H1 (cell line): Measurements from ENCODE around the gene MRPL47. TPM values are rescaled to one million over a fixed set of nuclear protein-coding genes. Genes with fewer than 3 reads are reported as not detected.

Experiments used
- CTCF ChIA-PET: fragments of 300-600 bp; sonication (Branson Sonifier 250); formaldehyde crosslinking; loops from one replicate; lab custom pipeline; 2021; ENCODE audit not compliant: partially characterized antibody; lab: Charles Lee
- POLR2A ChIA-PET: fragments of 300-600 bp; sonication (Branson Sonifier 250); formaldehyde crosslinking; loops from one replicate; lab custom pipeline; 2021; ENCODE audit warnings: inconsistent platforms; ENCODE audit not compliant: partially characterized antibody; lab: Charles Lee
- DNase-seq, 2 experiments: peaks; one replicate each; pipeline versions ENCODE4 v3.0.0 to v3.0.0-alpha.2; 2010 to 2022; ENCODE audit warnings: low spot score in 2 of 2, low read depth in 1 of 2, mixed read lengths in 1 of 2
- FAIRE-seq: peaks from 2 replicates; lab custom pipeline; 2011; peaks lifted over from hg19 to GRCh38; lab: Jason Lieb, UNC
- H2AFZ ChIP-seq: 2 replicates; pipeline ENCODE4 v1.8.1; 2012; ENCODE audit warnings: low read length, inconsistent platforms
- H2AK5ac ChIP-seq: 2 replicates; pipeline ENCODE4 v1.6.1; 2013; ENCODE audit warnings: low read depth, low read length
- H2BK120ac ChIP-seq: replicated peaks from 2 replicates; pipeline ENCODE3; 2013; ENCODE audit warnings: low read depth, low read length, inconsistent platforms
- H2BK12ac ChIP-seq: 2 replicates; pipeline ENCODE4 v1.6.1; 2013; ENCODE audit warnings: low read depth, low read length
- H2BK15ac ChIP-seq: 2 replicates; pipeline ENCODE4 v1.6.1; 2013; ENCODE audit warnings: low read length
- H2BK20ac ChIP-seq: 2 replicates; pipeline ENCODE4 v1.6.1; 2013; ENCODE audit warnings: low read length
- H2BK5ac ChIP-seq: 2 replicates; pipeline ENCODE4 v1.6.1; 2013; ENCODE audit warnings: low read depth, low read length
- H3K14ac ChIP-seq: 2 replicates; pipeline ENCODE4 v1.6.1; 2013; ENCODE audit warnings: inconsistent platforms; ENCODE audit not compliant: insufficient read length
- H3K18ac ChIP-seq: 2 replicates; pipeline ENCODE4 v1.6.1; 2013; ENCODE audit warnings: low read length; ENCODE audit errors: extremely low read depth
- H3K23ac ChIP-seq: 2 replicates; pipeline ENCODE4 v1.6.1; 2013; ENCODE audit warnings: inconsistent platforms; ENCODE audit not compliant: insufficient read length
- H3K23me2 ChIP-seq: 2 replicates; pipeline ENCODE4 v1.6.1; 2013; ENCODE audit warnings: low read depth, low read length
- H3K27ac ChIP-seq: 2 replicates; pipeline ENCODE4 v1.6.1; 2011; ENCODE audit warnings: low read depth, low read length, inconsistent platforms
- H3K27me3 ChIP-seq, 4 experiments: replicated peaks in 1 of 4; 1 replicate in 1 of 4; 2 replicates in 3 of 4; pipeline versions ENCODE4 v1.6.1 to v1.8.1; 2011 to 2013; ENCODE audit warnings: low read length in 3 of 4, mild to moderate bottlenecking in 3 of 4, inconsistent platforms in 2 of 4, mixed read lengths in 2 of 4, moderate library complexity in 1 of 4; ENCODE audit not compliant: control insufficient read depth in 3 of 4, insufficient read depth in 3 of 4; ENCODE audit errors: extremely low read depth in 1 of 4
- H3K36me3 ChIP-seq, 4 experiments: 2 replicates each; pipeline versions ENCODE4 v1.6.1 to v1.8.1; 2011 to 2013; ENCODE audit warnings: mild to moderate bottlenecking in 4 of 4, low read length in 3 of 4, moderate library complexity in 2 of 4, control low read depth in 1 of 4, inconsistent platforms in 1 of 4; ENCODE audit not compliant: insufficient read depth in 4 of 4, control insufficient read depth in 2 of 4
- H3K4ac ChIP-seq: replicated peaks from 2 replicates; pipeline ENCODE3; 2013; ENCODE audit warnings: low read length, low read depth, mixed read lengths, inconsistent platforms; ENCODE audit not compliant: insufficient read length
- H3K4me1 ChIP-seq, 4 experiments: replicated peaks in 1 of 4; 1 replicate in 1 of 4; 2 replicates in 3 of 4; pipeline versions ENCODE4 v1.6.1 to v1.8.1; 2011 to 2013; ENCODE audit warnings: low read length in 3 of 4, inconsistent platforms in 2 of 4, mixed read lengths in 1 of 4; ENCODE audit not compliant: insufficient read depth in 4 of 4, control insufficient read depth in 3 of 4
- H3K4me2 ChIP-seq, 2 experiments: 2 replicates each; pipeline versions ENCODE4 v1.6.1 to v1.8.1; 2011 to 2013; ENCODE audit warnings: low read depth in 2 of 2, low read length in 2 of 2, control low read depth in 1 of 2, inconsistent platforms in 1 of 2, mild to moderate bottlenecking in 1 of 2; ENCODE audit not compliant: insufficient read depth in 1 of 2
- H3K4me3 ChIP-seq, 4 experiments: fragments of 200-600, 300-600 bp in 1 of 4; sonication (generic), shearing (Covaris generic), sonication (Bioruptor Twin) in 1 of 4; 2 replicates each; pipeline versions ENCODE4 v1.5.1 to v1.8.1; 2011 to 2016; ENCODE audit warnings: low read length in 4 of 4, low read depth in 3 of 4, control low read depth in 2 of 4, inconsistent platforms in 2 of 4, mild to moderate bottlenecking in 2 of 4, mixed read lengths in 1 of 4, moderate library complexity in 1 of 4; ENCODE audit not compliant: insufficient read depth in 2 of 4; ENCODE audit errors: extremely low read depth in 1 of 4
- H3K56ac ChIP-seq: replicated peaks from 2 replicates; pipeline ENCODE3; 2013; ENCODE audit warnings: low read depth, mild to moderate bottlenecking, mixed read lengths, low read length, inconsistent platforms; ENCODE audit not compliant: insufficient read length
- H3K79me1 ChIP-seq: 2 replicates; pipeline ENCODE4 v1.6.1; 2013; ENCODE audit warnings: low read depth, low read length, control low read depth
- H3K79me2 ChIP-seq, 2 experiments: 2 replicates each; pipeline versions ENCODE4 v1.6.1 to v1.8.1; 2012 to 2013; ENCODE audit warnings: low read length in 2 of 2, mild to moderate bottlenecking in 2 of 2, inconsistent platforms in 1 of 2; ENCODE audit not compliant: insufficient read depth in 2 of 2, control insufficient read depth in 1 of 2
- H3K9ac ChIP-seq, 4 experiments: replicated peaks in 1 of 4; 1 replicate in 1 of 4; 2 replicates in 3 of 4; pipeline versions ENCODE4 v1.6.1 to v1.8.1; 2011 to 2013; ENCODE audit warnings: low read depth in 3 of 4, low read length in 3 of 4, control low read depth in 2 of 4, mild to moderate bottlenecking in 2 of 4, moderate library complexity in 2 of 4, inconsistent platforms in 1 of 4; ENCODE audit errors: extremely low read depth in 1 of 4
- H3K9me3 ChIP-seq, 2 experiments: 2 replicates each; pipeline versions ENCODE4 v1.6.1 to v1.8.1; 2012 to 2013; ENCODE audit warnings: mild to moderate bottlenecking in 2 of 2, moderate library complexity in 2 of 2, control low read depth in 1 of 2, inconsistent platforms in 1 of 2, low read depth in 1 of 2, low read length in 1 of 2, mixed read lengths in 1 of 2; ENCODE audit not compliant: insufficient read depth in 2 of 2
- H4K20me1 ChIP-seq, 2 experiments: replicated peaks in 1 of 2; 2 replicates each; pipeline versions ENCODE3 to v1.8.1; 2011 to 2013; ENCODE audit warnings: inconsistent platforms in 2 of 2, low read length in 2 of 2, mild to moderate bottlenecking in 1 of 2; ENCODE audit not compliant: insufficient read depth in 2 of 2, control insufficient read depth in 1 of 2
- H4K5ac ChIP-seq: 2 replicates; pipeline ENCODE4 v1.6.1; 2013; ENCODE audit warnings: low read length, low read depth, mixed read lengths, inconsistent platforms; ENCODE audit not compliant: insufficient read length
- H4K8ac ChIP-seq: 2 replicates; pipeline ENCODE4 v1.8.0; 2013; ENCODE audit warnings: mild to moderate bottlenecking, moderate library complexity, low read length, inconsistent platforms; ENCODE audit not compliant: insufficient read depth; ENCODE audit errors: extremely low read depth
- H4K91ac ChIP-seq: replicated peaks from 2 replicates; pipeline ENCODE3; 2013; ENCODE audit warnings: low read length, mixed read lengths, inconsistent platforms; ENCODE audit not compliant: insufficient read length
- BCL11A ChIP-seq, 2 experiments: IDR thresholded peaks; one replicate each; pipeline ENCODE4 v1.6.1; 2011; ENCODE audit warnings: low read depth in 2 of 2, low read length in 2 of 2, mild to moderate bottlenecking in 2 of 2
- CHD2 ChIP-seq: IDR thresholded peaks from 2 replicates; pipeline ENCODE4 v1.6.1; 2012; ENCODE audit warnings: low read length, improper control_type of control experiment
- CREB1 ChIP-seq: IDR thresholded peaks from 2 replicates; pipeline ENCODE4 v1.6.1; 2012; ENCODE audit warnings: inconsistent platforms
- CTBP2 ChIP-seq: IDR thresholded peaks from 2 replicates; pipeline ENCODE4 v1.7.0; 2011; ENCODE audit warnings: borderline replicate concordance, mild to moderate bottlenecking, moderate library complexity, mixed read lengths, low read length; ENCODE audit not compliant: insufficient read depth, insufficient read length
- EGR1 ChIP-seq: IDR thresholded peaks from 2 replicates; pipeline ENCODE4 v1.6.1; 2011; ENCODE audit warnings: low read depth, low read length, borderline replicate concordance
- HDAC6 ChIP-seq: IDR thresholded peaks from one replicate; pipeline ENCODE4 v1.7.1; 2012; ENCODE audit warnings: low read depth, mild to moderate bottlenecking, inconsistent platforms, low read length, moderate library complexity
- PHF8 ChIP-seq: fragments of 200-600 bp; sonication (generic); conservative IDR thresholded peaks from 2 replicates; pipeline ENCODE4 v1.7.1; 2012; ENCODE audit warnings: low read depth, mild to moderate bottlenecking, inconsistent platforms, low read length, moderate library complexity
- SIN3A ChIP-seq, 2 experiments: IDR thresholded peaks in 1 of 2; conservative IDR thresholded peaks in 1 of 2; 2 replicates each; pipeline ENCODE4 v1.6.1; 2011 to 2012; ENCODE audit warnings: low read length in 2 of 2, improper control_type of control experiment in 1 of 2, low read depth in 1 of 2, mild to moderate bottlenecking in 1 of 2
- SIRT6 ChIP-seq: IDR thresholded peaks from one replicate; pipeline ENCODE4 v1.7.1; 2012; ENCODE audit warnings: low read length, inconsistent platforms
- SP1 ChIP-seq: IDR thresholded peaks from 2 replicates; pipeline ENCODE4 v1.6.1; 2011; ENCODE audit warnings: low read depth, low read length
- SP2 ChIP-seq: IDR thresholded peaks from 2 replicates; pipeline ENCODE4 v1.6.1; 2012; ENCODE audit warnings: mild to moderate bottlenecking, low read length, inconsistent platforms
- WGBS, 2 experiments: shearing (Covaris generic) in 1 of 2; methylation state at CpG; one replicate each; pipeline versions ENCODE4 v1.1.6 to v1.1.7; 2013 to 2015; ENCODE audit warnings: low lambda C conversion rate in 2 of 2, mixed read lengths in 2 of 2, inconsistent platforms in 1 of 2, low coverage in 1 of 2, missing lambda C conversion rate in 1 of 2; ENCODE audit not compliant: insufficient replicate concordance in 2 of 2, insufficient coverage in 1 of 2, insufficient read length in 1 of 2; ENCODE audit errors: extremely low coverage in 1 of 2, missing lambda C conversion rate in 1 of 2; 5-methylcytosine and 5-hydroxymethylcytosine counted together
- polyA plus RNA-seq, 7 experiments: library from polyadenylated mRNA; depleted of rRNA in 3 of 7; stranded (reverse) in 5 of 7; unstranded in 2 of 7; fragments of >200 nt in 5 of 7; fragments of 200-250 nt in 2 of 7; gene quantifications; 1 replicate in 5 of 7; 2 replicates in 1 of 7; 4 replicates in 1 of 7; pipeline versions ENCODE4 v1.2.1 to v1.2.3, GENCODE V29; 2011 to 2013; ENCODE audit warnings: missing spikeins in 2 of 7, mixed read lengths in 2 of 7
- total RNA-seq: library from RNA; stranded (reverse); fragmentation: NEBNext Ultra II Directional; extraction: Animal tissue kit (Norgen Biotek cat#: 25700); gene quantifications from 2 replicates; pipeline ENCODE4 v1.2.1, GENCODE V29; 2021

Gene MRPL47
- total and polyA plus RNA-seq, 2 of the 8 experiments (the other 6 are each of a cell fraction or from before 2014, with no cell fraction given), result 26.1 to 76.6 TPM

DNA sequence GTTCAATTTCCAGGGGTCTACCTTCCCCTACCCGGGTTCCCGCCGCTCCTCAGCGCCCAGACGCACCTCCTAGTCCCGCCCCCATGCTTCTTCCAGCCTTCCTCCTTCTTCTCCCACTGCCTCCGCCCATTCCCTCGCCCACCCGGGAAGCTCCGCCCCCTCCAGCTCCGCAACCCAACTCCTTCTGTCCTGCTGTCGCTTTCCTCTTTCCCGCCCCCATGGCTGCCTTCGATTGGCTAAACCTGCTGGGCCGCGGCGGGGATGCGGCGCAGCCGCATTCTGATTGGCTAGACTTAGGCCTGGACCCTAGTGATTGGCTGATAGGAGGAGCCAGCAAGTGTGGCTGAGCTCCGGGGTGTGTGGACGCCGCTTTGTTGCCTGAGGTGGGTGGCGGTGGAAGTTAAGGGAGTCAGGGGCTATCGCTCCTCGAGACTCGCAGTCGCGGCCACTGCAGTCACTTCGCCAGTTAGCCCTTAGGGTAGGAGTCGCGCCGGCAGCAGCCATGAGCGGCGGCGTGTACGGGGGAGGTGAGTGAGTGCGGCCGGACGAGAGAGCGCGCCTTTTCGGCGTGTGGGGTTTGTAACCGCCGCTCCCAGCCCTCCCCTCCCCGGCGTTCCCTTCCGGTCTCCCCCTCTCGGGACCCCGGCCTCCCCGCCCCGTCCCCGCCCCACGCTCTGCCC, 41.7 kb downstream of the MRPL47 start, which contains the start of gene ACTL6A:
ACTL6A (plus strand) TSS at position 336 of the 680 bp plus-strand sequence; CDS start at position 503, 167 bp downstream.
- Histone ChIP-seq H3K4me1 (no peaks in the 10 kb centered on the region; a peak in 1 of 7 replicates), H4K5ac (peak within 1 kb of the TSS; percentile 99), H4K20me1 (peaks cover 0 to 9% of the 10 kb centered on the region in 2 experiments), H3K27me3 (no peaks in the 10 kb centered on the region), H3K23me2 (no peaks in the 10 kb centered on the region), H3K36me3 (no peaks in the 10 kb centered on the region), H3K18ac (peak within 1 kb of the TSS; percentile 99), H2BK120ac (no peak within 1 kb of the TSS), H2BK15ac (peak within 1 kb of the TSS; percentile 90; the same call in 1 of the 2 replicates), H3K9ac (peak within 1 kb of the TSS; percentile 85 to 94 (median 93)), H3K56ac (peak within 1 kb of the TSS; percentile 94), H3K23ac (no peak within 1 kb of the TSS), H3K14ac (no peak within 1 kb of the TSS), H3K4me2 (peak within 1 kb of the TSS; percentile 78 to 89), H2AFZ (peak within 1 kb of the TSS; percentile 26; the same call in 1 of the 2 replicates), H4K8ac (peak within 1 kb of the TSS; percentile 98; the same call in 1 of the 2 replicates), H2AK5ac (no peak within 1 kb of the TSS), H2BK12ac (peak within 1 kb of the TSS; percentile 52; the same call in 1 of the 2 replicates), H3K4me3 (peak within 1 kb of the TSS; percentile 71 to 95 (median 84)), H3K79me2 (peaks cover 25 to 43% of the 10 kb centered on the region in 2 experiments), H3K4ac (peak within 1 kb of the TSS; percentile 98), H3K27ac (peak within 1 kb of the TSS; percentile 79), H2BK5ac (peak within 1 kb of the TSS; percentile 91), H3K79me1 (no peaks in the 10 kb centered on the region; the same call in 1 of the 2 replicates), H4K91ac (peak within 1 kb of the TSS; percentile 98), H3K9me3 (no peaks in the 10 kb centered on the region), H2BK20ac (no peak within 1 kb of the TSS)
- FAIRE-seq (peak; percentile 91), DNase-seq (peak; percentile 99)
- ChIA-PET CTCF (interaction anchor here (0.8 to 3.3 kb wide), 5 partner anchors 111 to 238 kb away, joined by 3 to 14 read pairs (median 4); partner anchors contain the start of gene GNB4), POLR2A (interaction anchor here (0.6 to 2.4 kb wide), 15 partner anchors 9 to 217 kb away, joined by 3 to 11 read pairs (median 5); partner anchors contain the start of gene GNB4)
- 3% methylated on average over 27 of the region's 55 CpGs; no CpG with 5 or more reads in 1 of the 2 experiments for WGBS, 2 experiments
- TF ChIP-seq BCL11A (IDR thresholded peaks at IDR 0.05; ENCODE audit: low read depth in 2 of 2, low read length in 2 of 2) (no peak), CTBP2 (no peak), CHD2 (peak; percentile 91), SP2 (peak; percentile 88), PHF8 (peak; percentile 100), EGR1 (0 out of 2 replicates have a peak, but pooled peaks have one; percentile 25), HDAC6 (no peak), SIRT6 (no peak), SIN3A (conservative IDR thresholded peaks at IDR 0.05 in 1 of 2, IDR thresholded peaks at IDR 0.05 in 1 of 2; ENCODE audit: low read depth in 1 of 2, low read length in 2 of 2) (no peak), SP1 (peak; percentile 99), CREB1 (peak; percentile 66)
